CD4-positive, alpha-beta T cell treated with Interleukin-15 for 1 hour (primary cell): Measurements from ENCODE around the gene OVOL3.
"Not testable (repeated sequence)": the region's sequence is repeated elsewhere in the genome, so short reads cannot be mapped to it uniquely, and the experiment has no call there.

Experiments used
- DNase-seq: peaks from one replicate; pipeline ENCODE4 v3.0.0-alpha.2; 2020

OVOL3 gene

DNA sequence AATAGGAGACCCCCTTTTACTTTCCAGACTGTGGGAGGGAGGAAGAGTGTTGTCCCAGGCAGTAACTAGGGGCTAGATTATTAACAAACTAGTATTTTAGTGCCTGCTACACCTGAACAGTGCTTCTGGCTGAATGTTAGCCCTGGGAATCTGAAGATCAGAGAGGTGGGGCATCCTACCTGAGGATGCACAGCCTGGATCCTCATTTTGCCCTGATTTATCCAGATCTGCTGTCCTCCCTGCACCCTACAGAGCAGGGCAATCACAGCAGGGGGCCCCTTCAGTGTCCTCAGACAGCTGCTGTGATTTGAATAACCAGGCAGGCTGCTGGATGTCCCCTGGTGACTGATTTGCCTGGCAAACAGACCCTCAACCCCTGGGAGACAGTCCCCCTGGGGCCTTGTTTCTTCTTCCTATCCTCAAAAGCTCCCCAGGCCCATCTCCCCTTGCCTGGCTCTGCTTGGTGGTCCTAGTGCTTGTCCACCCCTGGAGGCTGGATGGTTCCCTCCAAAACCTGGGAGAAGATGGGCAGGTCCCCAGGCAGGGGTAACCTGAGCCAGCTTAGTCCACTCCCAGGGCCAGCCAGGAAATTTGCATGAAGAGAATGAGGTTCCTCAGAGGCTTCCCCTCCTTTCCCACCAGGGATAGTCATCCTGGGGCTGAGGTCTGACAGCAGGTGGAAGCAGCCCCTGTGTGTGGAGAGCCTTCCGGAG, at the start of gene OVOL3:
OVOL3 (plus strand) TSS at position 657 of the 713 bp plus-strand sequence. CDS start 60 bp downstream, outside the sequence.
- DNase-seq, result no peak

DNA sequence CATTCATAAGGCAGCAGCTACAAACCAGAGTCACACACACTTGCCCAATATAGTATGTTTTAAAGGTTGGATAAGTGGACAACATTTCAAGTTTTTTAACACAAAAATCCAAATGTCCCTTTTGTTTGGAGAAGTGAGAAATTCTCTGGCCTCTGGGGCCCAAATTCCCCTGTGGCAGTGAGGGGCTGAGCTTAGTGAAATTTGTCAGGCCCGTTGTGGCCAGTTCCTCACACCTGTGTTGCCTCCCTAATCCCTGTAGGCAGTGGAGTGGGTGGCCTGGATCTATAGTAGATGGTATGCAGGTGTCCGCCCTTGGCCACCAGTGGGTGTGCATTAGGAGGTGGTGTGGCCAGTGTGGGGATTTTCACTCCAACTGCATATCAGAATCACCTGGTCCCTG, 49.6 kb upstream of the OVOL3 start:
- no peak for DNase-seq

DNA sequence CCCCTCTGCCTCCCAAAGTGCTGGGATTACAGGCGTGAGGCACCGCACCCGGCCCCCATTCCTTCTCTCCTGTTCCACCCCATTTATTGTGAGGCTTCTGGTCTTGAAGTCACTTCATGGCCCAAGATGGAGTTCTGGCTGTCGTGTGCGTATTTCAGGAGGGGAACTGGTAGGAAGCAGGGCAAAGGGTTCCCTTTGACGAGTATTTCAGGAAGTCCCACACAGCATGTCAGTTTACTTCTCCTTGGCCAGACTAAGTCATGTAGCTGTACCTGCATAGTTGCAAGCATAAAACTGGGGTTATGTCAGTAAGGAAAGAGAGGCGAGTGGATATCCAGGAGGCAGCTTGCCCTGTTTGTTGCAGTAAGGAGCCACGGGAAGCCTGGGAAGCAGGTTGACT, 46.1 kb upstream of the OVOL3 start:
- DNase-seq, result no peak

DNA sequence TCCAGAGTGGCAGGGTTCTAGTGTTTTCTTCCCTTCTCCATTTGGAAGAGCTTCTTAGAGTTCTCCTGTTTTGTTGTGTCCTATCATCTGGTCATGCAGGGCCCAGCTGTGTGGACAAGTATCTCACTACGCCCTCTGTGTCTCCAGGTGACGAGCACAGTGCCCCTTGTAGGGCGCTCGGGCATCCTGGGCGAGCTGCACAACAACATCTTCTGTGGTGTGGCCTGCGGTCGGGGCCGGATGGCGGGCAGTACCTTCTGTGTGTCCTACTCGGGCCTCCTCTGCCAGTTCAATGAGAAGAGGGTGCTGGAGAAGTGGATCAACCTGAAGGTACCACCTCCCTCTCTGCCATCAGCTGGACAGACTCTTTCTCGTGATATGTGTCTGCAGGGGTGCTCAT, 43.3 kb upstream of the OVOL3 start:
- no peak for DNase-seq

DNA sequence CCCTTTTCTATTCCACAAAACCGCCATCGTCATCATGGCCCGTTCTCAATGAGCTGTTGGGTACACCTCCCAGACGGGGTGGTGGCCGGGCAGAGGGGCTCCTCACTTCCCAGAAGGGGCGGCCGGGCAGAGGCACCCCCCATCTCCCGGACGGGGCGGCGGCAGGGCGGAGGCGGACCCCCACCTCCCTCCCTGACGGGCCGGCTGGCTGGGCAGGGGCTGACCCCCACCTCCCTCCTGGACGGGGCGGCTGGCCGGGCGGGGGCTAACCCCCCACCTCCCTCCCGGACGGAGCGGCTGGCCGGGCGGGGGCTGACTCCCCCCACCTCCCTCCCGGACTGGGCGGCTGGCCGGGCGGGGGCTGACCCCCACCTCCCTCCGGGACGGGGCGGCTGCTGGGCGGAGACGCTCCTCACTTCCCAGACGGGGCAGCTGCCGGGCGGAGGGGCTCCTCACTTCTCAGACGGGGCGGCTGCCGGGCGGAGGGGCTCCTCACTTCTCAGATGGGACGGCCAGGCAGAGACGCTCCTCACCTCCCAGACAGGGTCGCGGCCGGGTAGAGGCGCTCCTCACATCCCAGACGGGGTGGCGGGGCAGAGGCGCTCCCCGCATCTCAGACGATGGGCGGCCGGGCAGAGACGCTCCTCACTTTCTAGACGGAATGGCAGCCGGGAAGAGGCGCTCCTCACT, 42.0 kb upstream of the OVOL3 start:
- DNase-seq, result not testable (repeated sequence)

DNA sequence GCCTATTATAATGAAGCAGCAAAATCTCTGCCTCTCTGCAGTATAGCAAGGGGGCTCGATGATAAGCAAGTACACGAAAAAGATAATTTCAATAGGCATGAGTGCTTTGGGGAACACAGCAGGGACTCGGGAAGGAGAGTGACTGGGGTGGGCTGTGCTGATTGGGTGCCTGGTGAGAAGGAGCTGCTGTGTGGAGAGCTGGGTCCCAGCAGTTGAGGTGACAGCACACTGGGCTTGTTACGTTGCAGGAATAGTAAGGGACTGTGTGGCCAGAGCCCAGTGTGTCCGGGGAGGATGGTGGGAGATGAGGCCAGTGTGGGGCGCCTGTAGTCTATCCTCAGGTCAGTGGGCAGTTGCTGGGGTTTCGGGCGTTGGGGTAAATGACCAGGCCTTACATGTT, 38.9 kb upstream of the OVOL3 start:
- no peak for DNase-seq

DNA sequence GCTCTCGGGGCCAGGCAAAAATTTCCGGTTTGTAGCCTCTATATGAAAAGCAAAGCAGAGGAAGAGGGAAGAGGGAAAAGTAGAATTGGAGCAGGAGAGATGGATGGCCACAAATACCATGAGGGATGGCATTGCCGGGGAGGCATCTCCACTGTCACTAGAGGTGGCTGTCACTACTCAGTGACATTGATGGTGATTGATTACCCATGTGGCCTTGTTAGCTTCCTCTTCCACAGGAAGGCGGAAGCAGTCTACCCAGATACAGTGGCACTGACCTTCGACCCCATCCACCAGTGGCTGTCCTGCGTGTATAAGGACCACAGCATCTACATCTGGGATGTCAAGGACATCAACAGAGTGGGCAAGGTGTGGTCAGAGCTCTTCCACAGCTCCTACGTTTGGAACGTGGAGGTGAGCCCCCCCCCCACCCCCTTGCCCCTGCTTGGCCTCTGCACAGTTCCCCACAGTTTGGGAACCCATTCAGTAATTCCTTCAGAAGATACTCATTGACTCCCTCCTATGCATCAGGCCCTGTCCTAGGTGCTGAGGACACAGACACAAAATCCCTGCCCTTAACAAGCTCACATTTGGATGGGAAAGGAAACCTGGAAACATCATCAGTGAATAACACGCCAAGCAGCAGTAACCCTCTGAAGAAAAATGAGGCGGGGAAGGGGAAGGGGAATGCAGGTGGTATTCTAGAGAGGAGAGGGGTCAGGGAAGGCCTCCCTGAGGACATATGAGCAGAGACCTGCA, 37.6 kb upstream of the OVOL3 start:
- DNase-seq, result no peak

DNA sequence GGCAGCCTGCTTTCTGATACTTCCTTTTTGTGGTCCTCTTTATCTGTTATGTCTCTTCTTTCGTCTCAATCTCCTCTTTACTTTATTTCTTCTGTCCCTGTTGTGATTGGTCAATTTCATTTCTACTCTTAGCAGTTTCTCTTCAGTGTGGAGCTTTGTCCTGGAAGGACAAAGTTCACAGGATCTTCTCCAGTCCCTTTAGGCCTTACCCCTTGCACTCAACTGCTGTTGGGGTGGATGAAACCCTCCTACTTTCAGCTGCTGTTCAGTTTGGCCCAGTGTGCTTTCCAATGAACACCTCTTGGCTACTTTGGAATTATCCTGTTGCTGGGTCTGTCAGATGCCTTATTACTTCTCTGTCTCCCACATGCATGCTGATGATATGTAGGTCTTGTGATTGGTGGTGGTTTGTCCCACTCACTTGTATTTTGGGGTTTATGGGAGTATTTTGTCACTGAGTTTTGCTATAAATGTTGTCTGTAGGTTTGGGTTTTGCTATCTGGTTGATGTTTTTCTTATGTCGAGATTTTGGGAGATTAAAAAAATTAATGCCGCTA, 31.5 kb upstream of the OVOL3 start:
- no peak for DNase-seq

DNA sequence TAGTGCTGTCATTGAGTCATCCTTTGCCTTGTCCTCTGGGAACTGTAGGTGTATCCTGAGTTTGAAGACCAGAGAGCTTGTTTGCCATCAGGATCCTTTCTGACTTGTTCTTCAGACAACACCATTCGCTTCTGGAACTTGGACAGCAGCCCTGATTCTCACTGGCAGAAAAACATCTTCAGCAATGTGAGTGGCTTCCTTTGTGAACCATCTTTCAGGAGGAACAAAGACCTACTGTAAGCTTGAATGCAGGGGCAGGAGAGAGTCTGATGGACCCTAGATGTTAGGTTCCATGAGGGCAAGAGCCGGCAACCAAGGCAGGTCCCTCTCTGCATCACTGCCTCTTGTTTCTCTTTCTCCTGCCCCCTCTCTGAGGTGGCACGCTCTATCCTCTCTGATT, 29.6 kb upstream of the OVOL3 start:
- DNase-seq, result no peak

DNA sequence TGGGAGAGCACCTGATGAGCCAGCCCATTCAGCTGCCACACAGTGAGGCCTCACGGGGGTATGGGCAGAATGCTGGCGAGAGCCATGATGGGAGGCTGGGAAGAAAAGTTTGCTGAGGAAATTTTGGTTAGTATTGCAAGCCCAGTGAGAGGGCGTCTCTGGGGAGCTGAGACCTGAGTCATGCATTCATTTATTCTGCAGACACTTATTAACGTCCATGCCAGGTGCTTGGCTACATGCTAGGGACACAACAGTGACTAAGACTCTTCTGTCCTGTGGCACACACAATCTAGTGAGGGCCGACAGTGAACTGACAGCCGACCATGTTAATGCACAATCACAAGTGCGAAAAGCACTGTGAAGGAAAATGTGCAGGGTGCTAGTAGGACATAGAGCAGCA, 29.0 kb upstream of the OVOL3 start:
- no peak for DNase-seq

DNA sequence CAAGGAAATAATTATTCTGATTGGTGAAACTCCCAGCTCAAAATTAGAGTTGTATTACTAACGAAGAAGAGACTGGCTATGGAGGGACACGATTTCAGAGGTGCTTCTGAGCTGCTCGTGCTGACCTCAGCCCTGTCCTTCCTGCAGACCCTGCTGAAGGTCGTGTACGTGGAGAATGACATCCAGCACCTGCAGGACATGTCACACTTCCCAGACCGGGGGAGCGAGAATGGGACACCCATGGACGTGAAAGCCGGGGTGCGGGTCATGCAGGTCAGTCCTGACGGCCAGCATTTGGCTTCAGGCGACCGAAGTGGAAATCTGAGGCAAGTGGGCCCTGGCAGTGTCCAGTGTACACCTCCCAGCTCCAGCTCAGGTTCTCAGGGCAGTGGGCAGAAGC, 28.0 kb upstream of the OVOL3 start:
- DNase-seq, result no peak

DNA sequence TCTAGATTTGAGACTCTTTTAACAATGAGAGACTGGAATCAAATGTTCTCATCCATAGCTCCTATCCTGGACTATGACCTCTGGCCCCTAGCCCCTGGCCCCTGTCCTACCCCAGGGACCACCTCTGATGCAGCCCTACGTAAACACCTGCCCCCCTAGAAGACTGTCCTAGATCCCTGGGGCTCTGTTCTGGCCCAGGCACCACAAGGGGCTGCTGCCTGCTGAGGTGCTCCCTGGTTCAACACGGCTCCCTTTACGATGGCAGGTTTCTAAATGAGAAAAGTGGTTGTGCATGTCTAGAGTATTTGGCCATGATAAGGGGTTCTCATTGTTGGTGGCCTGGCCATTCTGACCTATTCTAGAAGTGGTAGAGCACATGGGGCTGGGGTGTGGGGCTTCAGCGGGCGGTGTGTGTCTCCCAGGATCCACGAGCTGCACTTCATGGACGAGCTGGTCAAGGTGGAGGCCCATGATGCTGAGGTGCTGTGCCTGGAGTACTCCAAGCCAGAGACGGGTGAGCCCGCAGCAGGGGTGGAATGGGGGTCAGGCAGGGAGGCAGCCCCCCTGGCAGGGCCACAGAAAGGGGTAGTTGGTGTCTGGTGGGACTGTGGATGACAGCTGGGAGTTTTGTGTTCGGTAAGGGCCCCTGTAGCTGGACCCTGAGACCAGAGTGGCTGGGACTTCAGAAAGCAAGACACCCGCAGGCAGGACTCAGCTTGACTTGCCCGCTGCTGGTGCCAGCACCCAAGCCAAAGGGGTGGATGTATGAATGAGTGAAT, 26.5 kb upstream of the OVOL3 start:
- no peak for DNase-seq

DNA sequence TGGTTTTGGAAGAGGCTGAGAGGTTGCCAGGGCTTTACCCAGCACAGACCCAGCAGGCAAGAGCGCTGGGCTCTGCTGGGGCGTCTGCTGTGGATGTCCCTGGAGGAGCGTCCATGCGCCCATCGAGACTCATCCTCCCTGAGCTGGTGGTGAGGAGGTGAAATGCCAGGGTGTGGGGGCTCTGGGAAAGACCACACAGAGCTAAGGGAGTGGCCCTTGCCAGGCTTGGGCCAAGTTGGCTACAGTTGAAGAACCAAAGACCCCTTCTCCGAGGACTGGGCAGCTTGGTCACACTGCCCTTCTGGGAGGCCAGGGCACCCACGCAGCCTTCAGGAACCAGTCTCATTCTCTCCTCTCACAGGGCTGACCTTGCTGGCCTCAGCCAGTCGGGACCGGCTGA, 24.6 kb upstream of the OVOL3 start:
- DNase-seq, result no peak

DNA sequence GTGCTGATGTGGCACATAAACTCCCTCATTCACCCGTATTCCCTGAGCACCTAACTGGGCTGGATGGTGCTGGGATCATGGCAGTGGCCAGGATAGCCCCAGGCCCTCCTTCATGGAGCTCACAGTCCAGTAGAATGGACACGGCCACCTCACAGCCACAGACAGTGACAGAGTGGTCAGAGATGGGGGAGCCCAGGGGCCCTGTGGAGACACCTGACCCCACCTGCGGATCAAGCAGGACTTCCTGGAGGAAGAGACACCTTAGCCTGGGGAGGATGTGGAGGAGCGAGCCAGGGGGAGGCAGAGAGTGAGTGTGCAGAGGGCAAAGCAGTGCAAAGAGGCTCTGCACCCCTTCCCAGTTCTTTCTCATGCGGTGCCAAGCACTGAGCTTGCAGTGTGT, 21.1 kb upstream of the OVOL3 start:
- DNase-seq, result no peak

DNA sequence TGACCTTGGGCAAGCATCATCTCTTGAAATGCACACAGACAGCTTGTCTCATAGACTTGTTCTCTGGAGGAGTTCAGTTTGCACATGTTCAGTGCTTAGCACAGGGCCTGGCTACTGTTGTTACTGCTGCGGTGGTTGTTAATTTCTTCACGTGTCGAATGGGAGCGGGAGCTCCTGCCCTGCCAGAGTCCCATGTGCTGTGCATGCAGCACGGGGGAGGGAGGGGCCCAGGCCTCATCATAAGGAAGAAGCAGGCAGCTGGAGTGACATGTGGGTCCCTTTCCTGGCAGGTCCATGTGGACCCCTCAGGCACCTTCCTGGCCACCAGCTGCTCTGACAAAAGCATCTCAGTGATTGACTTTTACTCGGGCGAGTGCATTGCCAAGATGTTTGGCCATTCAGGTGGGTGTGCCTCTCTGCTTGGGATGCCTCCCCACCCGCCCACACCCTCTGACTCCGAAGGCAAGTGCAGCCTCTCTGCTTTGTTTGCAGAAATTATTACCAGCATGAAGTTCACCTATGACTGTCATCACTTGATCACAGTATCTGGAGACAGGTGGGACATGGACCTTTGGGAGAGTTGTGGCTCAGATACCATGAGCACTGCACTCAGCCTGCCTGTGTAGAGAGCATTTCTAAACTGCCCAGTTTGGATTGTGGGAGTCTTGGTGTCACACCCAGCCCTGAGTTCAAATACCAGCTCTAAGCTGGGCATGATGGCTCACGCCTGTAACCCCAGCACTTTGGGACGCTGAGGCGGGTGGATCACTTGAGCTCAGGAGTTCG, 19.8 kb upstream of the OVOL3 start:
- no peak for DNase-seq

DNA sequence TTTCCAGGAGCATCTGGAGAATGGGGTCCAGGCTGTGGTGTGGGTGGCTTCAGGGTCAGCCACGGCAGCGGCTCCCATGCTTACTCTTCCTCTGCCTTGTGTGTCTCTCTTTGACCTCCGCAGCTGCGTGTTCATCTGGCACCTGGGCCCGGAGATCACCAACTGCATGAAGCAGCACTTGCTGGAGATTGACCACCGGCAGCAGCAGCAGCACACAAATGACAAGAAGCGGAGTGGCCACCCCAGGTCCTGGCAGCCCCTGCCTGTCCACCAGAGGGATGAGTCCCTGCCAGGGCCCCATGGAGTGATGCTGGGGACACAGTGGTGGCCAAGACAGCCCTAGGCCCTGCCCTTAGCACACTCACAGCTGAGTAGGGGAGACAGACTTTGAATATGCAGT, 18.4 kb upstream of the OVOL3 start:
- DNase-seq, result no peak

DNA sequence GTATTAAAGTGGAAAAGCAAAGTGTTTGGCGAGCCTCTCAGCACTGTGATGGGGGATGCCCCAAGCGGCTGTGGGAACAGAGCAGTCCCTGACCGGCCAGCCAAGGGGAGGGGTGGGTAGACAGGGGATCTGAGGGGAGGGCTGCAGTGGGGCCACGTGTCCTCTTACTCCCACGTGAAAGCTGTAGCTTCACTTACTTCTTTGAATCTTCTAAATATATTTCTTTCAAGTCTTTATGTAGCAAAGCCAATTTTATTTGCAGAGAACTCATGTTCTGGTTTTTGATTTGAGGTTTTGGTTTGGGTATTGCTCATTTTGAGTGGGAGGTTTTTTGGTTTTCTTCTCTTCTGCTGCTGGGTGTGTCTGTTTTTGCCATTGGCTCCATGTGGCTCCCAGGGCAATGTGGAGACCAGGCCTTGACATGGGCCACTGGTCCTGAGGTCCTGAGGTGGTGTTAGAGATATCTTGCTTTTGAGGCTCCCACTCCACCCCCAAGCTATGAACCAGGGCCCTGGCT, 17.7 kb upstream of the OVOL3 start:
- no peak for DNase-seq

DNA sequence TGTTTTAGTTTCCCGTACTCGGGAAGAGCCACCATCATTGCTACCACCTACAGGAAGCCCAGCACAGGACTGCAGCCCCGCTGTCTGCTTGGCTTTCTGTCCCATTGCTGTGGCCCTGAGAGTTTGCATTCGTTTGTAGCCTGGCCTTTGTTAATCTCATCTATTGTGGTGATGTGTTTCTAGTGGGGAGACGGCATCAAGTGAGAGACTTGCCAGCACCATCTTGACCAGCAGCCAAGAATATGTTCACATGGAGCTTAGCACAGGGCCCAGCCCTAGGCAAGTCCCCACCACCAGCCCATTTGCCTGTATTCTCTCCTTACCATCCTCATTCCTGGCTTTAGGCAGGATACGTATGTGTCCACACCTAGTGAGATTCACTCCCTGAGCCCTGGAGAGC, 17.3 kb upstream of the OVOL3 start:
- DNase-seq, result no peak

DNA sequence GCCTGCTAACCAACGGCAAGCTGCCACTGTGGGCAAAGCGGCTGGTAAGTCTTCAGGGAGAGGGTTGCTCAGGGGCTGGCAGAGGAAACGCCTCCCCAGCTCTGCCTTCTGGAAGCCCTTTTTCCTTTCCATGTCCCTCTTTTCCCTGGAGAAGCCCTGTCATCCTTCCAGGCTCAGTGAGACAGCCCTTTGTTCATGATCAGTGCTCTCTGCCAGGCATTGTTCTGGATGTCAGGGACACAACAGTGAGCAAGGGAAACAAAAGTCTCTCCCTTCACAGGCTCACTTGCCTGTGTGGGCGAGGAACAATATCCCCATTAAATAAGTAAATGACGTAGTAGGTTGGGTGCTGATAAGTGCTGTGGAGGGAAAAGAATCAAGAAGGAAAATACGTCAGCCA, 13.9 kb upstream of the OVOL3 start:
- no peak for DNase-seq

DNA sequence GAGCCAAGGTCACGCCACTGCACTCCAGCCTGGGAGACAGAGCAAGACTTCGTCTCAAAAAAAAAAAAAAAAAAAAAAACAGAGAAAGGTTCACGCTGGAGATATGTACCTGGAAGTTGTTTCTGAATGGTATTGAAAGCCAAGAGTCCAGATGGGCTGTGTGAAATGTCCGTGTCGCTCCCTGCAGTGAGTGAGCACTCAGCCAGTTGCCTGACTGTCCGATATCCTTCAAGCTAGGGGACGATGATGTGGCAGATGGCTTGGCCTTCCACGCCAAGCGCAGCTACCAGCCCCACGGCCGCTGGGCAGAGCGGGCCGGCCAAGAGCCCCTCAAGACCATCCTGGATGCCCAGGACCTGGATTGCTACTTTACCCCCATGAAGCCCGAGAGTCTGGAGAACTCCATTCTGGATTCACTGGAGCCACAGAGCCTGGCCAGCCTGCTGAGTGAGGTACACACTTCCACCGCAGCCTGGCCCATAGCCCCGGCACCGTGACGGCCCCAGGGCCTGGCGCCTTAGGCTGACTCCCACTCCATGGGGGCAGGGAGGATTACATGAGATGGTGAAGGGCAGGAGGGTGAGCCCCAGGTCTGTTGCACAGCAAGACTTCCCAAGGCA, 11.7 kb upstream of the OVOL3 start:
- DNase-seq, result no peak

DNA sequence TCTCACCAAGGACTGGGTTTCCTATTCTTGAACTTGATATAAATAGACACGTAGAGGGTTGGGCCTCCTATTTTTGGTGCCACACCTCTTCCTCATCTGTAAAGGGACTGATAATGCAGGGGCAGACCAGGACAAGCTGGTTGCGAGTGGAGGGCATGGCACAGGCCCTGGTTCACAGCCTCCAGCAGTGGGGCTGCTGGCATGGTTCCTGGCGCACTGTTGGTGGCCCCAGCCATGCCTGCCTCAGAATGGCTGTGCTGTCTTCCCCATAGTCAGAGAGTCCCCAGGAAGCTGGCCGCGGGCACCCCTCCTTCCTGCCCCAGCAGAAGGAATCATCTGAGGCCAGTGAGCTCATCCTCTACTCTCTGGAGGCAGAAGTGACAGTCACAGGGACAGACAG, 10.5 kb upstream of the OVOL3 start:
- no peak for DNase-seq
